K562 (cell line): ENCODE results near the gene LMAN2. TPM values are rescaled to one million over a fixed set of nuclear protein-coding genes. Genes with fewer than 3 reads are reported as not detected.
A peak's percentile ranks its signal among the peaks of the same experiment; 100 is the strongest.

ENCODE experiments used
- MAX ChIP-seq: sonication (generic); formaldehyde crosslinking; IDR thresholded peaks from 2 replicates; pipeline ENCODE4 v1.9.0; 2022; ENCODE audit warnings: mild to moderate bottlenecking, missing genetic modification reagents
- NCOA6 ChIP-seq: fragments of 450-650 bp; IDR thresholded peaks from 2 replicates; pipeline ENCODE4 v1.6.1; 2017; ENCODE audit warnings: mild to moderate bottlenecking
- NR2C1 ChIP-seq, 2 experiments: fragments of 450-650 bp; IDR thresholded peaks; 2 replicates each; pipeline ENCODE4 v1.6.1; 2017; ENCODE audit warnings: mild to moderate bottlenecking in 2 of 2, antibody characterized with exemption in 1 of 2, inconsistent platforms in 1 of 2, missing compliant biosample characterization in 1 of 2, missing genetic modification characterization in 1 of 2
- NR2C2 ChIP-seq, 2 experiments: fragments of 200-800 bp in 1 of 2; sonication (Bioruptor generic) in 1 of 2; sonication (generic) in 1 of 2; formaldehyde crosslinking in 1 of 2; IDR thresholded peaks; 2 replicates each; pipeline versions ENCODE4 v1.6.1 to v1.8.0; 2016 to 2022; ENCODE audit warnings: mild to moderate bottlenecking in 1 of 2, missing compliant biosample characterization in 1 of 2, missing genetic modification characterization in 1 of 2, missing genetic modification reagents in 1 of 2
- RBM39 ChIP-seq: fragments of 200-400 bp; formaldehyde crosslinking; optimal IDR thresholded peaks from 2 replicates; pipeline ENCODE3; 2018; ENCODE audit warnings: low read depth, low read length
- SMARCA4 ChIP-seq: fragments of 450-650 bp; IDR thresholded peaks from 2 replicates; pipeline ENCODE4 v1.6.1; 2016
- THRAP3 ChIP-seq: fragments of 450-650 bp; IDR thresholded peaks from 2 replicates; pipeline ENCODE4 v1.6.1; 2016; ENCODE audit warnings: mild to moderate bottlenecking, inconsistent platforms, borderline replicate concordance
- ZFP30 ChIP-seq: fragments of 250-450 bp; sonication (Bioruptor Pico); IDR thresholded peaks from 2 replicates; pipeline ENCODE4 v1.8.0; 2022; ENCODE audit warnings: moderate library complexity, mild to moderate bottlenecking, inconsistent platforms, borderline replicate concordance
- ZFX ChIP-seq: sonication (generic); formaldehyde crosslinking; IDR thresholded peaks from 2 replicates; pipeline ENCODE4 v1.8.0; 2022; ENCODE audit warnings: mild to moderate bottlenecking, missing genetic modification reagents, moderate library complexity
- ZNF586 ChIP-seq: fragments of 450-650 bp; formaldehyde crosslinking; conservative IDR thresholded peaks from 2 replicates; pipeline ENCODE4 v1.4.0; 2020; ENCODE audit warnings: mild to moderate bottlenecking, moderate library complexity
- polyA plus RNA-seq, 8 experiments: library from polyadenylated mRNA; depleted of rRNA in 4 of 8; stranded (reverse) in 5 of 8; unstranded in 3 of 8; fragments of >200 nt; fragmentation: Nextera tagmentation in 2 of 8; fragmentation: Illumina TruSeq in 1 of 8; extraction: Ambion mirVana in 2 of 8; extraction: Trizol in 1 of 8; gene quantifications; 2 replicates each; pipeline versions ENCODE4 v1.2.1 to v1.2.3, GENCODE V29; 2011 to 2014; ENCODE audit warnings: inconsistent platforms in 1 of 8, missing spikeins in 1 of 8
- total RNA-seq, 7 experiments: library from RNA; depleted of rRNA in 6 of 7; stranded (reverse); fragments of >200 nt in 6 of 7; fragmentation: Illumina TruSeq in 2 of 7; extraction: Trizol in 2 of 7; gene quantifications; 2 replicates each; pipeline versions ENCODE4 v1.2.1 to v1.2.3, GENCODE V29; 2011 to 2021; ENCODE audit warnings: low replicate concordance in 1 of 7
- TF ChIP-seq, protein P1 (sequence below): fragments of 450-650 bp; formaldehyde crosslinking; IDR thresholded peaks from 2 replicates; pipeline ENCODE4 v1.4.0; 2020; ENCODE audit warnings: mild to moderate bottlenecking, moderate library complexity

LMAN2 gene
- total and polyA plus RNA-seq, 9 of the 15 experiments (the other 6 are each of a cell fraction or from before 2014, with no cell fraction given): 2.7 to 254 (median 136) TPM

DNA sequence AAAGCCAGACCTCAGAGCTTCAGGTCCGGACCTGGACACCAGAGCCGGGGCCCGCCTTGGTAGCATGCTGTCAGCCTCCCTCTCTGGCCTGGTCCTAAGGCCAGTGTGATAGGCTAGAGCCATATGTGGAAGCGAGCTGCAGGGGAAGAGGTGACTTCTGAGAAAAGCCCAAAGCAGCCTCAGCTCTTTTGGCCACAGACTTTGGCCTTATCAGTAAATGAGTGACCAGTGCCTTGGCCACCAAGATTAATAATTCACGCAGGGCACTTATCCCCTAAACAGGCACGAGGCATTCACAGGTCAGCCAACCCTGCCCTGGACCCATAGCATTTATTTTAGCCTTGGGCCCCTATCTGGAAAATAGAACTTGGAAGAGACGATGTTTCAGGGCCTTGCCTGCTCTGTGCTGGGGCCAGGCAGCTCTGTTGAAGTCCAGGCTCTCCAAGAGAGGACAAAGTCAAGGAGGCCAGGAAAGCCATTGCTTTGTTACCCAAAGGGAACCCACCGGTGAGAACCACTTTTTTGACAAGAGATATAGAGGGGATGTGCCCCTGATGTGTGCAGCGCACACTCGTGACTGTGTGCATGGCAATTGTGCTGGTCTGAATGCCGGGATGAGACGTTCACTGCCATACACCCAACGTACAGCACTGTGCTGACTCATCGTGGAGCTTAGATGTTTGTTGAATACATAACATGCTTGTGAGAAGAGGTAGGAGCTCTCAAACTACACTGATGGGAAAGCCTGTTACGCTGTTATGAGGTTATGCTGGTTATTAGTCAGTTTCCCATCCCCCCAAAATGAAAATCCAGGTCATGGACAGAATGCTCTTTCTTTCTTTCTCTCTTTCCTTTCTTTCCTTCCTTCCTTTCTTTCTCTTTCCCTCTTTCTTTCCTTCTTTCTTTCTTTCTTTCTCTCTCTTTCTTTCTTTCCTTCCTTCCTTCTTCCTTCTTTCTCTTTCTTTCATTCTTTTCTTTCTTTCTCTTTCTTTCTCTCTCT lies 27.7 kb upstream of the LMAN2 start (continued):
- peak; percentile 97 for TF ChIP-seq THRAP3
- TF ChIP-seq, protein P1, sequence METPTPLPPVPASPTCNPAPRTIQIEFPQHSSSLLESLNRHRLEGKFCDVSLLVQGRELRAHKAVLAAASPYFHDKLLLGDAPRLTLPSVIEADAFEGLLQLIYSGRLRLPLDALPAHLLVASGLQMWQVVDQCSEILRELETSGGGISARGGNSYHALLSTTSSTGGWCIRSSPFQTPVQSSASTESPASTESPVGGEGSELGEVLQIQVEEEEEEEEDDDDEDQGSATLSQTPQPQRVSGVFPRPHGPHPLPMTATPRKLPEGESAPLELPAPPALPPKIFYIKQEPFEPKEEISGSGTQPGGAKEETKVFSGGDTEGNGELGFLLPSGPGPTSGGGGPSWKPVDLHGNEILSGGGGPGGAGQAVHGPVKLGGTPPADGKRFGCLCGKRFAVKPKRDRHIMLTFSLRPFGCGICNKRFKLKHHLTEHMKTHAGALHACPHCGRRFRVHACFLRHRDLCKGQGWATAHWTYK (CRISPR knock-in tag): peak; percentile 86
- TF ChIP-seq NCOA6: peak; percentile 48; the same call in 1 of the 2 replicates
- no peak for TF ChIP-seq NR2C2 (CRISPR knock-in tag; IDR thresholded peaks at IDR 0.05)
- TF ChIP-seq NR2C2 (tag; IDR thresholded peaks at IDR 0.05): peak; percentile 46; the same call in 1 of the 2 replicates
- peak; percentile 89 for TF ChIP-seq SMARCA4
- peak; percentile 53 for TF ChIP-seq NR2C1 (IDR thresholded peaks at IDR 0.05)
- peak; percentile 72 for TF ChIP-seq NR2C1 (tag; IDR thresholded peaks at IDR 0.05)
- peak; percentile 71 for TF ChIP-seq RBM39
- TF ChIP-seq ZFP30: no peak
- peak; percentile 93 for TF ChIP-seq ZFX (CRISPR knock-in tag)
- peak; percentile 62 for TF ChIP-seq MAX (CRISPR knock-in tag)
- TF ChIP-seq ZNF586 (CRISPR knock-in tag): no peak
